ENCODE data around the gene INHBE. TPM values are rescaled to one million over a fixed set of nuclear protein-coding genes. Genes with fewer than 3 reads are reported as not detected.

Gene INHBE
- total RNA-seq, 1 donor from 2014 or later, result not detected

- DNase-seq, result no peak
These were observed 6.3 kb downstream of the INHBE start for GRCh38 chr12:57461276-57461916.

- no peak for DNase-seq
These were observed 6.8 kb downstream of the INHBE start for GRCh38 chr12:57461917-57462250.

GRCh38 chr12:57462251-57462911, 7.3 kb downstream of the INHBE start:
- DNase-seq, result peak; percentile 59

- DNase-seq, result no peak
These were observed 7.8 kb downstream of the INHBE start for GRCh38 chr12:57462912-57463253.

GRCh38 chr12:57464569-57464968, 9.5 kb downstream of the INHBE start:
- no peak for DNase-seq

GRCh38 chr12:57465030-57465746, 10.1 kb downstream of the INHBE start:
- DNase-seq, result no peak

GRCh38 chr12:57465747-57466505, 10.8 kb downstream of the INHBE start:
- DNase-seq, result no peak

GRCh38 chr12:57467212-57467874, 12.2 kb downstream of the INHBE start:
- no peak for DNase-seq

GRCh38 chr12:57467915-57468314, 12.8 kb downstream of the INHBE start:
- DNase-seq, result no peak

GRCh38 chr12:57469296-57470164, 14.4 kb downstream of the INHBE start:
- no peak for DNase-seq

GRCh38 chr12:57470286-57470969, 15.3 kb downstream of the INHBE start:
- DNase-seq, result no peak

- no peak for DNase-seq
These were observed 16.0 kb downstream of the INHBE start for GRCh38 chr12:57470970-57471656.

- DNase-seq, result no peak
These were observed 16.6 kb downstream of the INHBE start for GRCh38 chr12:57471661-57472060.

GRCh38 chr12:57472391-57472790, 17.3 kb downstream of the INHBE start:
- no peak for DNase-seq

- no peak for DNase-seq
These were observed 18.3 kb downstream of the INHBE start for GRCh38 chr12:57473392-57473791.

- no peak for DNase-seq
These were observed 18.8 kb downstream of the INHBE start for GRCh38 chr12:57473886-57474285.

- no peak for DNase-seq
These were observed 19.3 kb downstream of the INHBE start for GRCh38 chr12:57474430-57474829.

- DNase-seq, result no peak
These were observed 19.8 kb downstream of the INHBE start for GRCh38 chr12:57474862-57475261.

- no peak for DNase-seq
These were observed 20.4 kb downstream of the INHBE start for GRCh38 chr12:57475271-57476161.
